GM12878 (cell line): ENCODE measurements around the gene ZSCAN22. TPM values are rescaled to one million over a fixed set of nuclear protein-coding genes. Genes with fewer than 3 reads are reported as not detected.

Experiments used
- ATAC-seq: fragments of 200-7000 bp; cut with Tn5 transposase; 3 replicates; pipeline ENCODE4 v1.9.1; 2020; ENCODE audit warnings: mild to moderate bottlenecking, moderate library complexity
- BruUV-seq: library from RNA; stranded (reverse); fragments of 400-500 nt; replicated peaks from 2 replicates; lab custom pipeline; 2021; lab: Mats Ljungman, UMichigan
- CTCF ChIA-PET: fragments of 300-600 bp; sonication (Branson Sonifier 250); formaldehyde crosslinking; extraction: SDS; loops from one replicate; lab custom pipeline; 2021; ENCODE audit warnings: inconsistent platforms; lab: Yijun Ruan, JAX
- POLR2A ChIA-PET: fragments of 350-600 bp; formaldehyde crosslinking; extraction: SDS; loops from one replicate; lab custom pipeline; 2021; ENCODE audit warnings: inconsistent platforms; lab: Charles Lee
- RAD21 ChIA-PET: fragments of 300-600 bp; sonication (Branson Sonifier 250); formaldehyde crosslinking; loops from one replicate; lab custom pipeline; 2023; ENCODE audit warnings: antibody characterized with exemption; ENCODE audit not compliant: unreplicated experiment; lab: Charles Lee
- SMC1A ChIA-PET: fragments of 300-600 bp; sonication (Branson Sonifier 250); formaldehyde crosslinking; loops from one replicate; lab custom pipeline; 2023; ENCODE audit not compliant: unreplicated experiment, uncharacterized antibody; lab: Charles Lee
- DNase-seq: peaks from one replicate; pipeline ENCODE4 v3.0.0-alpha.2; 2011; ENCODE audit warnings: low read depth, low spot score
- FAIRE-seq: peaks from 3 replicates; lab custom pipeline; 2011; peaks lifted over from hg19 to GRCh38; lab: Jason Lieb, UNC
- H2AFZ ChIP-seq: 2 replicates; pipeline ENCODE4 v1.6.0; 2011; ENCODE audit warnings: low read depth, low read length, control low read depth; ENCODE audit not compliant: control insufficient read depth
- H3K27ac ChIP-seq: 2 replicates; pipeline ENCODE4 v1.5.1; 2011; ENCODE audit warnings: control low read depth; ENCODE audit not compliant: control insufficient read depth, insufficient read depth
- H3K27me3 ChIP-seq, 2 experiments: replicated peaks in 1 of 2; 2 replicates each; pipeline versions ENCODE4 v1.6.0 to v1.6.1; 2011; ENCODE audit warnings: low read length in 1 of 2; ENCODE audit not compliant: control insufficient read depth in 2 of 2, insufficient read depth in 2 of 2
- H3K36me3 ChIP-seq, 2 experiments: 2 replicates each; pipeline ENCODE4 v1.5.1; 2011; ENCODE audit warnings: low read length in 1 of 2; ENCODE audit not compliant: control insufficient read depth in 2 of 2, insufficient read depth in 2 of 2
- H3K4me1 ChIP-seq: 2 replicates; pipeline ENCODE4 v1.6.1; 2011; ENCODE audit warnings: mild to moderate bottlenecking, low read length, moderate library complexity, mixed read lengths; ENCODE audit not compliant: control insufficient read depth, insufficient read depth
- H3K4me2 ChIP-seq: 2 replicates; pipeline ENCODE4 v1.6.0; 2011; ENCODE audit warnings: control low read depth; ENCODE audit not compliant: control insufficient read depth, insufficient read depth
- H3K4me3 ChIP-seq: fragments of 200-600 bp; sonication (generic); 2 replicates; pipeline ENCODE4 v1.5.1; 2016
- H3K79me2 ChIP-seq: 2 replicates; pipeline ENCODE4 v1.6.0; 2011; ENCODE audit warnings: low read length; ENCODE audit not compliant: control insufficient read depth, insufficient read depth
- H3K9ac ChIP-seq: 2 replicates; pipeline ENCODE4 v1.8.0; 2011; ENCODE audit warnings: low read length, control low read depth, mixed read lengths; ENCODE audit not compliant: control insufficient read depth, insufficient read depth
- H3K9me3 ChIP-seq: replicated peaks from 3 replicates; pipeline ENCODE4 v1.5.1; 2011; ENCODE audit warnings: mild to moderate bottlenecking, low read length; ENCODE audit not compliant: control insufficient read depth, insufficient read depth
- H4K20me1 ChIP-seq: 2 replicates; pipeline ENCODE4 v1.6.0; 2011; ENCODE audit not compliant: control insufficient read depth, insufficient read depth
- BCL11A ChIP-seq: IDR thresholded peaks from 2 replicates; pipeline ENCODE4 v1.6.1; 2011; ENCODE audit warnings: low read depth, low read length
- GATAD2B ChIP-seq: fragments of 450-650 bp; conservative IDR thresholded peaks from 2 replicates; pipeline ENCODE4 v1.6.1; 2017; ENCODE audit warnings: low read depth, mild to moderate bottlenecking, moderate library complexity
- KAT2A ChIP-seq: conservative IDR thresholded peaks from 2 replicates; pipeline ENCODE4 v1.6.1; 2011; ENCODE audit warnings: low read depth, low read length; ENCODE audit not compliant: control insufficient read depth
- KDM1A ChIP-seq: fragments of 200-600 bp; sonication (generic); IDR thresholded peaks from 2 replicates; pipeline ENCODE4 v1.6.1; 2016; ENCODE audit warnings: borderline replicate concordance
- SMAD1 ChIP-seq: fragments of 450-650 bp; IDR thresholded peaks from 2 replicates; pipeline ENCODE4 v1.6.1; 2018; ENCODE audit warnings: mild to moderate bottlenecking, low read depth; ENCODE audit not compliant: partially characterized antibody
- SMAD5 ChIP-seq: IDR thresholded peaks from 2 replicates; pipeline ENCODE4 v1.6.1; 2016; ENCODE audit warnings: antibody characterized with exemption, low read depth
- SMARCA5 ChIP-seq: fragments of 450-650 bp; IDR thresholded peaks from 2 replicates; pipeline ENCODE4 v1.6.1; 2017; ENCODE audit warnings: mild to moderate bottlenecking
- TCF3 ChIP-seq: IDR thresholded peaks from 2 replicates; pipeline ENCODE4 v1.6.1; 2012; ENCODE audit warnings: low read depth, mild to moderate bottlenecking, low read length, borderline replicate concordance; ENCODE audit not compliant: insufficient read depth
- TCF7 ChIP-seq: IDR thresholded peaks from 2 replicates; pipeline ENCODE4 v1.6.1; 2014; ENCODE audit warnings: antibody characterized with exemption, borderline replicate concordance
- ZNF217 ChIP-seq: fragments of 450-650 bp; IDR thresholded peaks from 2 replicates; pipeline ENCODE4 v1.6.1; 2017; ENCODE audit warnings: antibody characterized with exemption, mild to moderate bottlenecking
- ZNF274 ChIP-seq: IDR thresholded peaks from one replicate; pipeline ENCODE4 v1.8.0; 2011; ENCODE audit not compliant: insufficient read length, insufficient read depth
- WGBS: methylation state at CpG from one replicate; pipeline ENCODE4 v1.1.6; 2016; ENCODE audit warnings: low lambda C conversion rate; ENCODE audit not compliant: insufficient replicate concordance, insufficient coverage; ENCODE audit errors: missing lambda C conversion rate; 5-methylcytosine and 5-hydroxymethylcytosine counted together
- in situ Hi-C: fragments of 300-500 bp; cut with MboI; formaldehyde crosslinking; loops from 9 replicates; pipeline ENCODE4 v1.14.3; 2018; ENCODE audit warnings: mixed read lengths
- intact Hi-C: fragments of 100-400 bp; cut with micrococcal nuclease; formaldehyde crosslinking; loops from one replicate; pipeline ENCODE4 v1.14.2; 2022; ENCODE audit not compliant: unreplicated experiment
- polyA plus RNA-seq, 11 experiments: library from polyadenylated mRNA; depleted of rRNA in 4 of 11; unstranded in 6 of 11; stranded (reverse) in 5 of 11; fragments of >200 nt; fragmentation: Nextera tagmentation in 4 of 11; fragmentation: Illumina TruSeq in 1 of 11; extraction: Ambion mirVana in 4 of 11; extraction: Trizol in 1 of 11; gene quantifications; 1 replicate in 1 of 11; 2 replicates in 10 of 11; pipeline versions ENCODE4 v1.2.1 to v1.2.3, GENCODE V29; 2011 to 2016; ENCODE audit warnings: inconsistent platforms in 2 of 11, missing spikeins in 2 of 11, low read depth in 1 of 11
- total RNA-seq, 4 experiments: library from RNA; depleted of rRNA in 3 of 4; stranded (reverse); fragments of >200 nt in 3 of 4; fragmentation: Illumina TruSeq in 1 of 4; extraction: Trizol in 1 of 4; gene quantifications; 2 replicates each; pipeline versions ENCODE4 v1.2.1 to v1.2.3, GENCODE V29; 2013 to 2021
- TF ChIP-seq, protein P1 (sequence below): IDR thresholded peaks from 2 replicates; pipeline ENCODE4 v1.6.1; 2012; ENCODE audit warnings: low read depth, low read length, improper control_type of control experiment

Gene ZSCAN22
- total and polyA plus RNA-seq, 10 of the 15 experiments (the other 5 are each of a cell fraction or from before 2014, with no cell fraction given) = 0.49 to 3.9 (median 2.6) TPM

DNA sequence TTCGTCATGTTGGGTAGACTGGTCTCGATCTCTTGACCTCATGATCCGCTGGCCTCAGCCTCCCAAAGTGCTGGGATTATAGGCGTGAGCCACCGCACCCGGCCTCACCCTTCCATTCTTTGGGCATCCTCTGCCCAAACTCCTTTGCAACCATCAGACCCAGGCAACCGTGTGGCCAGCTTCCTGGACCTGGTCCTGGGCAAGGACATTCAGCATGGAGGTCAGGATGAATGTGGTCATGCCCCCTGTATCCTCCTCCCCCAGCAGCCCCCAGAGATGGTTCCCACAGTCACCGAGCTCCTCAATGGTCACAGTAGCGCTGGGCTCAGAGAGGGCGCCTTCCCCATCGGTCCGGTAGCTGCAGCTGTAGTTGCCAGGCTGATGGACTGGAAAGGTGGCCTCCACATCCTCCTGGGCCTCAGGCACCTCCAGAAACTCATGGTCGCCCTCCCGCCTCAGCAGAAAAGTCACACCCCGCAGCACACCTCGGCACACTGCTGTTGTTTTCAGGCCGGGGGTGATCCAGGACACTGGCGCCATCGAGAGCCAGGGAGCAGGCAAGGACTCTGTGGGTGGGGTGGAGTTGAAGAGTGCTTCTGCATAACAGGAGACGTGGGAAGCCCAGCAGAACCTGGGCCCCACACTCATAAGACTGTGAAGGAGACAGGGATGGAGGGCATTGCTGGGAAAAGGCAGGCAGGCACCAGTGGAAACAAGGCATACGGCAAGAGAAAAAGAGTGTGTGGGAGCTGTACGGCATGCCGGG lies 25.4 kb downstream of the ZSCAN22 start:
- ATAC-seq (no peak), FAIRE-seq (no peak), DNase-seq (no peak)
- H3K27ac ChIP-seq = no peak overlapping the region
- H3K9ac ChIP-seq = no peak overlapping the region
- no peak for TF ChIP-seq SMAD5
- TF ChIP-seq, protein P1, sequence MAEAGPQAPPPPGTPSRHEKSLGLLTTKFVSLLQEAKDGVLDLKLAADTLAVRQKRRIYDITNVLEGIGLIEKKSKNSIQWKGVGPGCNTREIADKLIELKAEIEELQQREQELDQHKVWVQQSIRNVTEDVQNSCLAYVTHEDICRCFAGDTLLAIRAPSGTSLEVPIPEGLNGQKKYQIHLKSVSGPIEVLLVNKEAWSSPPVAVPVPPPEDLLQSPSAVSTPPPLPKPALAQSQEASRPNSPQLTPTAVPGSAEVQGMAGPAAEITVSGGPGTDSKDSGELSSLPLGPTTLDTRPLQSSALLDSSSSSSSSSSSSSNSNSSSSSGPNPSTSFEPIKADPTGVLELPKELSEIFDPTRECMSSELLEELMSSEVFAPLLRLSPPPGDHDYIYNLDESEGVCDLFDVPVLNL = no peak
- no peak for TF ChIP-seq SMARCA5
- TF ChIP-seq SMAD1 = no peak
- TF ChIP-seq ZNF274 = no peak
- no peak for TF ChIP-seq GATAD2B
- no peak for TF ChIP-seq ZNF217
- TF ChIP-seq KAT2A = no peak
- no peak for TF ChIP-seq TCF7
- TF ChIP-seq BCL11A = no peak
- no peak for TF ChIP-seq KDM1A
- TF ChIP-seq TCF3 = no peak
- H3K4me3 ChIP-seq = no peak overlapping the region
- WGBS = 73% methylated on average over 23 of the region's 23 CpGs
- no peak overlapping the region for H2AFZ ChIP-seq
- no peak overlapping the region for H3K4me2 ChIP-seq
- ChIA-PET SMC1A (interaction anchor here (0.5 kb wide), 1 partner anchor 70 kb away, joined by 3 read pairs; no protein-coding TSS in a partner anchor), RAD21 (no interaction called here), POLR2A (no interaction called here), CTCF (no interaction called here)
- H3K4me1 ChIP-seq = peaks cover 3% of the 10 kb centered on the region
- no TSS peak for BruUV-seq
- H3K9me3 ChIP-seq = peaks cover 2% of the 10 kb centered on the region; the same call in 1 of the 3 replicates
- H3K27me3 ChIP-seq = no peaks in the 10 kb centered on the region
- no peaks in the 10 kb centered on the region; the same call in 1 of the 2 replicates for H3K79me2 ChIP-seq
- H3K36me3 ChIP-seq = no peaks in the 10 kb centered on the region
- in situ Hi-C loops (no loop called here), intact Hi-C loops (no loop called here)
- no peaks in the 10 kb centered on the region for H4K20me1 ChIP-seq
